Activated naive CD4-positive, alpha-beta T cell treated with anti-CD3 and anti-CD28 coated beads, Interleukin-2, amount 50 U/mL, for 16 hours (primary cell): ENCODE measurements around the gene JPH3.

Experiments
- DNase-seq: peaks from one replicate; pipeline ENCODE4 v3.0.0-alpha.2; 2020

Gene JPH3

GRCh38 chr16:87627542-87628245 is 25.4 kb downstream of the JPH3 start:
- no peak for DNase-seq

GRCh38 chr16:87628246-87628923 is 26.1 kb downstream of the JPH3 start:
- DNase-seq, result no peak

- no peak for DNase-seq
These were observed 26.6 kb downstream of the JPH3 start for GRCh38 chr16:87628940-87629339.

- DNase-seq, result no peak
These were observed 28.8 kb downstream of the JPH3 start for GRCh38 chr16:87631067-87631466.

GRCh38 chr16:87634411-87634810 is 32.1 kb downstream of the JPH3 start:
- DNase-seq, result no peak

- DNase-seq, result peak; percentile 78
These were observed 33.3 kb downstream of the JPH3 start for GRCh38 chr16:87635541-87636049.

- DNase-seq, result peak; percentile 86
These were observed 33.9 kb downstream of the JPH3 start for GRCh38 chr16:87636050-87636684.

- DNase-seq, result no peak
These were observed 34.4 kb downstream of the JPH3 start for GRCh38 chr16:87636741-87637140.

- DNase-seq, result no peak
These were observed 35.0 kb downstream of the JPH3 start for GRCh38 chr16:87637357-87637756.

- no peak for DNase-seq
These were observed 36.4 kb downstream of the JPH3 start for GRCh38 chr16:87638736-87639135.

GRCh38 chr16:87641721-87642120 is 39.4 kb downstream of the JPH3 start:
- no peak for DNase-seq

GRCh38 chr16:87642491-87642890 is 40.2 kb downstream of the JPH3 start:
- DNase-seq, result no peak

GRCh38 chr16:87644186-87644585 is 41.9 kb downstream of the JPH3 start:
- no peak for DNase-seq

GRCh38 chr16:87644596-87644995 is 42.3 kb downstream of the JPH3 start:
- no peak for DNase-seq

- DNase-seq, result no peak
These were observed 43.5 kb downstream of the JPH3 start for GRCh38 chr16:87645802-87646201.

- DNase-seq, result no peak
These were observed 45.3 kb downstream of the JPH3 start for GRCh38 chr16:87647431-87648185.

- DNase-seq, result no peak
These were observed 45.9 kb downstream of the JPH3 start for GRCh38 chr16:87648236-87648635.

- DNase-seq, result no peak
These were observed 46.6 kb downstream of the JPH3 start for GRCh38 chr16:87648698-87649487.

GRCh38 chr16:87652386-87652785 is 50.1 kb downstream of the JPH3 start:
- no peak for DNase-seq

GRCh38 chr16:87652799-87653198 is 50.5 kb downstream of the JPH3 start:
- DNase-seq, result no peak

- no peak for DNase-seq
These were observed 50.9 kb downstream of the JPH3 start for GRCh38 chr16:87653234-87653633.

GRCh38 chr16:87654826-87655225 is 52.5 kb downstream of the JPH3 start:
- DNase-seq, result no peak
